VCaP (cell line): ENCODE data around the gene SNHG17.
"Not testable (repeated sequence)": the region's sequence is repeated elsewhere in the genome, so short reads cannot be mapped to it uniquely, and the experiment has no call there.

Experiments used
- H3K27ac ChIP-seq: fragments of 450-650 bp; 2 replicates; pipeline ENCODE4 v1.5.1; 2017
- TF ChIP-seq, protein P1 (sequence below): fragments of 450-650 bp; conservative IDR thresholded peaks from 2 replicates; pipeline ENCODE4 v1.5.1; 2017; ENCODE audit warnings: mild to moderate bottlenecking, moderate library complexity

Gene SNHG17

DNA sequence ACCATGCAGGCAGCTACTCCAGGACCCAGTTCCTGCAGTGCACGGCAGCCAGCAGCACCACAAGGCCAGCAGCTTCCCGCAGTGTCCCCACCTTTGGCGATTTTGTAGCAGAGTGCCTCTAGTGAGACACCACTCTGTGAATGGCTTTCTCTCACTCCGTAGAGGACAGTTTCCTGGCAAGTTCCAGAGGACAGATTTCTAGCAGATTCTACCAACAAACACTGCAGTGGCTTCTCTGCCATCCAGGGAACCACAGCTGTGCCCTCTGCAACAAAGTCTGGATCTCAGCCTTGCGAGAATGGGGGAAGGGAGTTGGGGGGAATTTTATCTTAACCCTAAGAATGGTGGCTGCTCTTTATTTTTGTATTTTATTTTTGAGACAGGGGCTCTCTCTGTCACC is 28.7 kb downstream of the SNHG17 start:
- TF ChIP-seq, protein P1, sequence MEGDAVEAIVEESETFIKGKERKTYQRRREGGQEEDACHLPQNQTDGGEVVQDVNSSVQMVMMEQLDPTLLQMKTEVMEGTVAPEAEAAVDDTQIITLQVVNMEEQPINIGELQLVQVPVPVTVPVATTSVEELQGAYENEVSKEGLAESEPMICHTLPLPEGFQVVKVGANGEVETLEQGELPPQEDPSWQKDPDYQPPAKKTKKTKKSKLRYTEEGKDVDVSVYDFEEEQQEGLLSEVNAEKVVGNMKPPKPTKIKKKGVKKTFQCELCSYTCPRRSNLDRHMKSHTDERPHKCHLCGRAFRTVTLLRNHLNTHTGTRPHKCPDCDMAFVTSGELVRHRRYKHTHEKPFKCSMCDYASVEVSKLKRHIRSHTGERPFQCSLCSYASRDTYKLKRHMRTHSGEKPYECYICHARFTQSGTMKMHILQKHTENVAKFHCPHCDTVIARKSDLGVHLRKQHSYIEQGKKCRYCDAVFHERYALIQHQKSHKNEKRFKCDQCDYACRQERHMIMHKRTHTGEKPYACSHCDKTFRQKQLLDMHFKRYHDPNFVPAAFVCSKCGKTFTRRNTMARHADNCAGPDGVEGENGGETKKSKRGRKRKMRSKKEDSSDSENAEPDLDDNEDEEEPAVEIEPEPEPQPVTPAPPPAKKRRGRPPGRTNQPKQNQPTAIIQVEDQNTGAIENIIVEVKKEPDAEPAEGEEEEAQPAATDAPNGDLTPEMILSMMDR, result no peak
- H3K27ac ChIP-seq, result no peak overlapping the region

DNA sequence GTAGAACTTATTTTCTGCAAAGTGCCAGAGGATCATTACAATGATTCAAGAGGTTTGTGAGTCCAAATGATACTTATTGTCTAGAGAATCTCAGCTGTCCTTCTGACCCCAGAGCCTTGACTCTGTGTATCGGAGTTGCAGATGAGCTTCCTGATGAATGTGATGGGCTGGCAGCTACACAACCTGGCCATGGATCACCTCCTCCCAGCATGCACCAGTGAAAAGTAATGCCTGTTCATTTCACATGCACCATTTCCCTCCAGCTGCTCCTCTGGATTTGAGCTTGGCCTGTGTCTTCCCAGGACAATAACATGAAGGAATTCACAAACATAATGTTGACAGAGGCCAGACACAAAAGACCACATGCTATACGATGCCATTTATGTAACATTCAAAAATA is 30.0 kb downstream of the SNHG17 start:
- TF ChIP-seq, protein P1, result no peak
- H3K27ac ChIP-seq, result no peak overlapping the region

DNA sequence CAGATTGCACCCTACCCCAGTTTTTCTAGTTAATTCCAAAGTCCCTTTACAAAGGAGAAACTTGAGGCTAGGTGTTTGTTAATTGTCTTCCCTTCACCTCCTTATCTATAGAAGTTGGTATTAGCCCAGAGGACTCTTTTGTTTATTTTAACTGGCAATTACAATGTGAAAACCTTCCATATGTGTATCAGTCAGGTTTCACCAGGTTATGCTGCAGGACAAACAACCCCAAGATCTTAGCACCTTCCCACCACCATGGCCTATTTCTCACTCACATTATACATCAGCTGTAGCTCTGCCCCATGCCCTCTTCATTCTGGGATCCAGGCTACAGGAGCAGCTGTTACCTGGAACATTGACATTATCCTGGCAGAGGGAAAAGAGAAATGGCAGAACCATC is 31.1 kb downstream of the SNHG17 start:
- TF ChIP-seq, protein P1, result no peak
- no peak overlapping the region for H3K27ac ChIP-seq

DNA sequence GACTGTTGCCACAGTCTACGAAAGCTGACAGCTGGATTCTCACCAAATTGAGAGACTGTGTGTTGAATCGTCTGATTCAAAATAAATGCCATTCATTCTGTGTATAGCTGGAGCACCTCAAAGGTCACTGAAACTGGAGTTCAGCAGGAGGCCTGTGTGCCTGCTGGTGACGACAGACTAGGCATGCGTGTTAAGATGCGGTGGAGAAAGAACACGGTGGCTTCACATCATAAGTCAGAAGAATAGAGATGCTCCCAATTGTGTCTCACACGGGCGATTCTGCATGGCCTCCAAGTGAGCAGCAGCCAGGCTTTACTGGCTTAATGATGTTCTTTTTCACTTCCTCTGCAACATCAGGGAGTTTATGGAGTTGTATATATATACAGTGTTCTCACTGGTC is 32.3 kb downstream of the SNHG17 start:
- no peak overlapping the region for H3K27ac ChIP-seq
- TF ChIP-seq, protein P1, result no peak

DNA sequence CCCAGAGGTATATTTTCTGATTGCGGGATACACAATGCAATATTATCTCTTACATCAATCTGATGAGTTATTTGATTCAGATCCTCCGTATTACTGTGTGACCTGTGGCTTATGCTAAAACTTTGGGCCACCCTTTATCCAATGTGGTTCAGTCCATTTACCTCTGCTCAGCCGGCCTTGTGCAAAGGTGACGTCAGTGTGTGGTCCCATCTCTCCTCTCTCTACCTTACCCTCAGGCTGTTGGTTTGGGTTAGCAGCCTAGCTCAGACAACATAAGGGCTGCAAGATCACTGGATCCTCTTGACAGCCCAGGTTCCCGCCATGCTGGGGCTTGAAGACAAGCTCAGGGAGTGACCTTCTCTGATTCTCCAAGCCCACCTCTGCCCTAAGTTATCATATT is 33.0 kb downstream of the SNHG17 start:
- TF ChIP-seq, protein P1, result no peak
- no peak overlapping the region for H3K27ac ChIP-seq

DNA sequence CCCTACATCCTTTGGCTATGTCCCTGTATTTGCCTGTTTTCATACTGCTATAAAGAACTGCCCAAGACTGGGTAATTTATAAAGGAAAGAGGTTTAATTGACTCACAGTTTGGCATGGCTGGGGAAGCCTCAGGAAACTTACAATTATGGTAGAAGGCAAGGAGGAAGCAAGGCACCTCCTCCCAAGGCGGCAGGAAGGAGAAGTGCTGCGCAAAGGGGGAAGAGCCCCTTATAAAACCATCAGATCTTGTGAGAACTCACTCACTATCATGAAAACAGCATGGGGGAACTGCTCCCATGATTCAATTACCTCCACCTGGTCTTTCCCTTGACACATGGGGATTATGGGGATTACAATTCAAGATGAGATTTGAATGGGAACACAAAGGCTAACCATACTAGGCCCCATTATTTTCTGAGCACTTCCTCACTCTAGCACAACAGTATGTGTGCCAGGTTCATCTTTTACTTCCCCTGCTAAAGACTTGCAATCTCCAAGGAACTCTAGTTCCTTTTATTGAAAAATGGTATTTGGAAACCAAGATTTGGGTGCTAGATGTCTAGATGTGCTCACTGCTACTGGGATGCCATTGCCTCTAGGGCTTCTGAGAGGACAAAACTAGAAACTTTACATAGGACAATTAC is 39.3 kb downstream of the SNHG17 start:
- H3K27ac ChIP-seq, result not testable (repeated sequence)

DNA sequence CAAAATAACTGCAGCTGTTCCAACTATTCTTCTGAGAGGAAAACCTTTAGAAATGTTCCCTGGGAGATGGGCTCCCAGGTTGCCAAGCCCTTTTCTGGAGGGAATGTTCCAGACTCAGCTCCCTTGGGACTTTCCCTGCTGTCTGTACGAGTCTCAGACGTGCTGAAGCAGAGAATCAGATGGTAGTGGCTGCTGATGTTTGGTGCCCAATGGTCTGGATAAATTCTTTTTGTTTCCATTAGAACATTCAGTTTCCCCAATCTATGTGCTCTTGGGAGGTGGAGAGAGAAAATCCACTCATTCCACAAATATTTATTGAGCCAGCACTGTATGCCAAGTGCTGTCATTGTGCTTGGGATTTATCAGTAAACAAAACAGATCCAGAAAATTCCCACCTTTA is 40.0 kb downstream of the SNHG17 start:
- TF ChIP-seq, protein P1, result no peak
- no peak overlapping the region for H3K27ac ChIP-seq

DNA sequence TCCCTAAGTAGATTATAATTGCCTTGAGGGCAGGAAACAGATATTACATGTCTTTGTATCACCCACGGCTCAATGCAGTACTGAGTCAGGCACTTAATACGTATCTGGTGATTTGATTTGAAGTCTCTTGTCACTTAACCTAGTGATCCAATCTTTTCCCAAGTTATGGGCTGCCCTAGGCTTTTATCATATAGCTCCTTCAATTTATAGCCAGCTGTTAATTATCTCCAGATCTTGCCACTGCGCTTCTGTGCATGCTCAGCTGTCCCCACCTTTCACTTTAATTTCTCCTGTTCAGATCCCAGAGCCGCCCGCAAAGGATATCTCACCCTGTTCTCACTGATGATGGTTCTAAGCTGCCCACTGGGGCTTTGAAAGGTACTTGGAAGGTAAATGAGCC is 41.9 kb downstream of the SNHG17 start:
- TF ChIP-seq, protein P1, result no peak
- no peak overlapping the region for H3K27ac ChIP-seq
